Measurements from ENCODE around the gene CHRM4.

Gene CHRM4

DNA sequence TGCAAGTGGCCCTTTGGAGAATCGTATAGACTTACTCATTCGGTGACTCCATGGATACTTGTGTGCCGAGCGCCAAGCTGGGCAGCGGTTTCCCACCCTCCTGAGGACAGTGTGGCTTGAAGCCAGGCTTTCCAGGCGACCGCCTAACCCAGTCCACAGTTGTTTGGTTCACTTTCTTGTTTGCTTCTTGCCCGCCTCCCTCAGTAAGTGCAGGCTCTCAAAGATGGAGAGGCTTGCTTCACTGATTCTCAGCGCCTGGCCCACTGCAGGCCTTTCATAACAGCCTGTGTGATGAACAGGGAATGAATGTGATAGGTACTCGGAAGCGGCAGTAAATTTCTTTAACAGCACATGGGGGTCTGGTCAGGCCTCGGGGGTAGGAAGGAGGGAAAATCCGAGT is 21.3 kb downstream of the CHRM4 start:
- TF ChIP-seq POLR2AphosphoS5 (IDR thresholded peaks at IDR 0.05; ENCODE audit: low read depth, low read length) (no peak), POLR2A (IDR thresholded peaks at IDR 0.05; ENCODE audit: low read depth, low read length) (no peak), TAF1 (IDR thresholded peaks at IDR 0.05; ENCODE audit: borderline replicate concordance, low read depth, low read length) (no peak)
- FAIRE-seq (no peak), DNase-seq (ENCODE audit: insufficient read length) (no peak)

GRCh38 chr11:46369458-46370152 is 22.0 kb downstream of the CHRM4 start:
- DNase-seq (ENCODE audit: insufficient read length) (no peak), FAIRE-seq (peak; percentile 95)
- 0 out of 2 replicates have a peak, but pooled peaks have one; percentile 32 for TF ChIP-seq POLR2A (IDR thresholded peaks at IDR 0.05; ENCODE audit: low read depth, low read length)
- no peak for TF ChIP-seq POLR2AphosphoS5 (IDR thresholded peaks at IDR 0.05; ENCODE audit: low read depth, low read length)

- DNase-seq (ENCODE audit: insufficient read length) (no peak), FAIRE-seq (no peak)
- TF ChIP-seq POLR2A (IDR thresholded peaks at IDR 0.05; ENCODE audit: low read depth, low read length) (no peak; the same call in 1 of the 2 replicates), TAF1 (IDR thresholded peaks at IDR 0.05; ENCODE audit: borderline replicate concordance, low read depth, low read length) (no peak), POLR2AphosphoS5 (IDR thresholded peaks at IDR 0.05; ENCODE audit: low read depth, low read length) (no peak)
Observed at GRCh38 chr11:46367916-46368267, 23.7 kb downstream of the CHRM4 start.

GRCh38 chr11:46367244-46367915 is 24.2 kb downstream of the CHRM4 start:
- peak; percentile 77 for DNase-seq (ENCODE audit: insufficient read length)
- no peak for TF ChIP-seq POLR2A (IDR thresholded peaks at IDR 0.05; ENCODE audit: low read depth, low read length)
- FAIRE-seq, result peak; percentile 98

GRCh38 chr11:46366661-46367161 is 24.9 kb downstream of the CHRM4 start:
- TF ChIP-seq POLR2A (IDR thresholded peaks at IDR 0.05; ENCODE audit: low read depth, low read length) (no peak), TAF1 (IDR thresholded peaks at IDR 0.05; ENCODE audit: borderline replicate concordance, low read depth, low read length) (no peak), POLR2AphosphoS5 (IDR thresholded peaks at IDR 0.05; ENCODE audit: low read depth, low read length) (no peak)
- FAIRE-seq, result no peak
- no peak for DNase-seq (ENCODE audit: insufficient read length)

- DNase-seq (ENCODE audit: insufficient read length) (no peak), FAIRE-seq (no peak)
- TF ChIP-seq POLR2AphosphoS5 (IDR thresholded peaks at IDR 0.05; ENCODE audit: low read depth, low read length) (no peak), TAF1 (IDR thresholded peaks at IDR 0.05; ENCODE audit: borderline replicate concordance, low read depth, low read length) (no peak), POLR2A (IDR thresholded peaks at IDR 0.05; ENCODE audit: low read depth, low read length) (no peak)
Observed at GRCh38 chr11:46366260-46366659, 25.3 kb downstream of the CHRM4 start.

DNA sequence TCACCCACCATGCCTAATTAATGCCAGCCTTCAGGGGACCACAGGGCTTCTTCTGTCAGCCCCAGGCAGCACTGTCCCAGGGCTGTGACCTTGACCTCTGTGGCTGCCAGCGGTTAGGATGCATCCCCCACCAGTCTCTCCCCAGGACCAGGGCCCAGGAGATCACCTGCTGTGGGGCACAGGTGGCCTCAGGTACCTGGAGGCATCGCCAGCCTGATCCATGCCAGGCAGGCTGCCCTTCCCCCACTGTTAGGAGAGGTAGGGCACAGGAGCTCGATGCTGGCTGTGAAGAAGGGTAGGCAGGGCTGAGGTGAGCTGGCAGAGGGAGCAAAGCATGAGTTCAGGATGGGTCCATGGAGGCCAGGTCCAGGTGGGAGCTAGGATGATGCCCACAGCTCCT is 26.8 kb downstream of the CHRM4 start:
- FAIRE-seq (no peak), DNase-seq (ENCODE audit: insufficient read length) (no peak)
- TF ChIP-seq POLR2AphosphoS5 (IDR thresholded peaks at IDR 0.05; ENCODE audit: low read depth, low read length) (no peak), POLR2A (IDR thresholded peaks at IDR 0.05; ENCODE audit: low read depth, low read length) (no peak), TAF1 (IDR thresholded peaks at IDR 0.05; ENCODE audit: borderline replicate concordance, low read depth, low read length) (no peak)

DNA sequence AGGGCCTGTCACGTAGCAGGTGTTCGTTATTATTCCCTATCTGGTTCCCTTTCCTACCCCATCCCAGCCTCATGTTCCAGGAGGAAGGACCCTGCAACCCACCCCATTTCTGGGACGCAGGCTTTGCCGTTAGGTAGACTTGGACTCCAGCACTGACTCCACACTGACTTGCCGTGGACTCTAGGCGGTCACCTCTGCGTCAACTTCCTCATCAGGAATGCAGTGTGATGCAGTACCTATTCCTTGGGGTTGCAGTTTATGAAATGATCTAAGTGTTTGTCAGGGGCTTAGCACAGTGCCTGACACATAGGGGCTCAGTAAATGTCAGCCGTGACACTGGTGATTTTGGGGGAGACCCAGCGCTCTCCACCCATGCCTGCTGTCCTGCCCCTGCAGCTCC is 27.5 kb downstream of the CHRM4 start:
- DNase-seq (ENCODE audit: insufficient read length) (no peak), FAIRE-seq (no peak)
- no peak for TF ChIP-seq TAF1 (IDR thresholded peaks at IDR 0.05; ENCODE audit: borderline replicate concordance, low read depth, low read length)
- TF ChIP-seq POLR2A (IDR thresholded peaks at IDR 0.05; ENCODE audit: low read depth, low read length), result no peak
- no peak for TF ChIP-seq POLR2AphosphoS5 (IDR thresholded peaks at IDR 0.05; ENCODE audit: low read depth, low read length)

GRCh38 chr11:46363455-46364005 is 28.0 kb downstream of the CHRM4 start:
- TF ChIP-seq POLR2AphosphoS5 (IDR thresholded peaks at IDR 0.05; ENCODE audit: low read depth, low read length), result no peak
- no peak for TF ChIP-seq POLR2A (IDR thresholded peaks at IDR 0.05; ENCODE audit: low read depth, low read length)
- TF ChIP-seq TAF1 (IDR thresholded peaks at IDR 0.05; ENCODE audit: borderline replicate concordance, low read depth, low read length), result no peak
- FAIRE-seq, result no peak
- no peak for DNase-seq (ENCODE audit: insufficient read length)

- no peak for TF ChIP-seq TAF1 (IDR thresholded peaks at IDR 0.05; ENCODE audit: borderline replicate concordance, low read depth, low read length)
- no peak for TF ChIP-seq POLR2AphosphoS5 (IDR thresholded peaks at IDR 0.05; ENCODE audit: low read depth, low read length)
- no peak for TF ChIP-seq POLR2A (IDR thresholded peaks at IDR 0.05; ENCODE audit: low read depth, low read length)
- no peak for FAIRE-seq
- no peak for DNase-seq (ENCODE audit: insufficient read length)
Observed at GRCh38 chr11:46363031-46363407, 28.6 kb downstream of the CHRM4 start.

DNA sequence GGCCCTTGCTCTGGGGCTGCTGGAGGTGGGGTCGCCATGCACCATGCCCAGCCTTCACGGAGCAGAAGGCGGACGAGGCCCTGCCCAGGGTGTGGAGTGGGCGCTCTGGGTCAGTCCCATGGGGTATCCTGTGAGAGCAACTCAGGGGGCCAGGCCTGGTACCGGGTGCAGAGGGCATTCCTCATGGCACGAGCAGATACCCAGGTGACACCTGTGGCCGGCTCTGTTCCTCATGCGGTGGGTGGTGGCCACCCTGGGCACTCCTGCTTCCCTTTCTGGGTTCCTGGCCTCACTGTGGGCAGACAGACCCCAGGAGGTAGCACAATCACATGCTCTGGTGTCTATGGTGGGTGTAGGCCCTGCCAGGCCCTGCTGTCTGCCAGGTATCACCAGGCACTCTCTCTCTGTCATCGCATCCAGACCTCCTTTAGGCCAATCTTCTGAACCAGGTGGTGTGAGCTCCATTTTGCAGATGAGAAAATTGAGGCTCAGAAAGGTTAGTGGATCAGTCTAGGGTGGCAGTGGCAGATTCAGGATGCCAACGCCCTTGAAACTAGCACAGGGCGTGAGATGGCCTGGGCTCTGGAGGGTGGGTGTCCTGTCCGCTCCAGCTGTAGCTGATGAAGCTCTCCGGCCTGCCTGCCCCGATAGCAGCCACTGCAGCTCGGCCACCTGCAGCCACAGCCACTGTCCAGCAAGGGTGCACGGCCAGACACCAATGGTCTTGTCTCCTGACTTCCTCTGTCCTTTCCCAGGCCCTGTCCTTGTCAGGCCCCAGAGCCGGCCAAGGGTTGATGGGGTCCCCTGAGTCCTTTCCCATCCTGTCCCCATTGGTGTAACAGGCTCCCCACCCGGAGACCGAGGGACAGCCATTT is 29.2 kb downstream of the CHRM4 start:
- peak; percentile 63 for FAIRE-seq
- no peak for TF ChIP-seq TAF1 (IDR thresholded peaks at IDR 0.05; ENCODE audit: borderline replicate concordance, low read depth, low read length)
- no peak for TF ChIP-seq POLR2AphosphoS5 (IDR thresholded peaks at IDR 0.05; ENCODE audit: low read depth, low read length)
- no peak for TF ChIP-seq POLR2A (IDR thresholded peaks at IDR 0.05; ENCODE audit: low read depth, low read length)
- DNase-seq (ENCODE audit: insufficient read length), result no peak

Measured in GM12892 (cell line).